ENCODE results near the gene FAM53B. TPM values are rescaled to one million over a fixed set of nuclear protein-coding genes. Genes with fewer than 3 reads are reported as not detected.

FAM53B gene
- total and polyA plus RNA-seq, 7 donors, result 9.6 to 36.6 (median 34.2) TPM

- no peaks in the 10 kb centered on the region for H3K36me3 ChIP-seq
- DNase-seq, result peak; percentile 48
- H3K4me3 ChIP-seq, result no peak overlapping the region
- WGBS, 2 donors, result 86 to 92% methylated on average over 7 of the region's 7 CpGs
- no peak overlapping the region for H3K27ac ChIP-seq
- no peaks in the 10 kb centered on the region for H3K27me3 ChIP-seq
- peaks cover 0 to 23% (median 20%) of the 10 kb centered on the region in 4 donors for H3K4me1 ChIP-seq
- intact Hi-C loops (cut with DNase I), result no loop called here
- no peaks in the 10 kb centered on the region for H3K9me3 ChIP-seq
- no peak for TF ChIP-seq POLR2A (IDR thresholded peaks at IDR 0.05)
- no peak for TF ChIP-seq POLR2AphosphoS5 (IDR thresholded peaks at IDR 0.05)
- no peak for TF ChIP-seq EP300 (IDR thresholded peaks at IDR 0.05)
- TF ChIP-seq, protein P1, sequence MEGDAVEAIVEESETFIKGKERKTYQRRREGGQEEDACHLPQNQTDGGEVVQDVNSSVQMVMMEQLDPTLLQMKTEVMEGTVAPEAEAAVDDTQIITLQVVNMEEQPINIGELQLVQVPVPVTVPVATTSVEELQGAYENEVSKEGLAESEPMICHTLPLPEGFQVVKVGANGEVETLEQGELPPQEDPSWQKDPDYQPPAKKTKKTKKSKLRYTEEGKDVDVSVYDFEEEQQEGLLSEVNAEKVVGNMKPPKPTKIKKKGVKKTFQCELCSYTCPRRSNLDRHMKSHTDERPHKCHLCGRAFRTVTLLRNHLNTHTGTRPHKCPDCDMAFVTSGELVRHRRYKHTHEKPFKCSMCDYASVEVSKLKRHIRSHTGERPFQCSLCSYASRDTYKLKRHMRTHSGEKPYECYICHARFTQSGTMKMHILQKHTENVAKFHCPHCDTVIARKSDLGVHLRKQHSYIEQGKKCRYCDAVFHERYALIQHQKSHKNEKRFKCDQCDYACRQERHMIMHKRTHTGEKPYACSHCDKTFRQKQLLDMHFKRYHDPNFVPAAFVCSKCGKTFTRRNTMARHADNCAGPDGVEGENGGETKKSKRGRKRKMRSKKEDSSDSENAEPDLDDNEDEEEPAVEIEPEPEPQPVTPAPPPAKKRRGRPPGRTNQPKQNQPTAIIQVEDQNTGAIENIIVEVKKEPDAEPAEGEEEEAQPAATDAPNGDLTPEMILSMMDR (IDR thresholded peaks at IDR 0.05), result no peak
These were observed 152.1 kb downstream of the FAM53B start for GRCh38 chr10:124592101-124592500.

GRCh38 chr10:124591123-124591495 is 153.1 kb downstream of the FAM53B start:
- WGBS, 2 donors, result 89 to 95% methylated on average over 5 of the region's 5 CpGs
- no peaks in the 10 kb centered on the region for H3K9me3 ChIP-seq
- H3K4me3 ChIP-seq, result no peak overlapping the region
- H3K36me3 ChIP-seq, result no peaks in the 10 kb centered on the region
- peaks cover 0 to 23% (median 20%) of the 10 kb centered on the region in 4 donors for H3K4me1 ChIP-seq
- intact Hi-C loops (cut with DNase I), result no loop called here
- TF ChIP-seq, protein P1 (IDR thresholded peaks at IDR 0.05), result no peak
- no peak overlapping the region for H3K27ac ChIP-seq
- peak; percentile 43 for DNase-seq
- no peaks in the 10 kb centered on the region for H3K27me3 ChIP-seq

DNA sequence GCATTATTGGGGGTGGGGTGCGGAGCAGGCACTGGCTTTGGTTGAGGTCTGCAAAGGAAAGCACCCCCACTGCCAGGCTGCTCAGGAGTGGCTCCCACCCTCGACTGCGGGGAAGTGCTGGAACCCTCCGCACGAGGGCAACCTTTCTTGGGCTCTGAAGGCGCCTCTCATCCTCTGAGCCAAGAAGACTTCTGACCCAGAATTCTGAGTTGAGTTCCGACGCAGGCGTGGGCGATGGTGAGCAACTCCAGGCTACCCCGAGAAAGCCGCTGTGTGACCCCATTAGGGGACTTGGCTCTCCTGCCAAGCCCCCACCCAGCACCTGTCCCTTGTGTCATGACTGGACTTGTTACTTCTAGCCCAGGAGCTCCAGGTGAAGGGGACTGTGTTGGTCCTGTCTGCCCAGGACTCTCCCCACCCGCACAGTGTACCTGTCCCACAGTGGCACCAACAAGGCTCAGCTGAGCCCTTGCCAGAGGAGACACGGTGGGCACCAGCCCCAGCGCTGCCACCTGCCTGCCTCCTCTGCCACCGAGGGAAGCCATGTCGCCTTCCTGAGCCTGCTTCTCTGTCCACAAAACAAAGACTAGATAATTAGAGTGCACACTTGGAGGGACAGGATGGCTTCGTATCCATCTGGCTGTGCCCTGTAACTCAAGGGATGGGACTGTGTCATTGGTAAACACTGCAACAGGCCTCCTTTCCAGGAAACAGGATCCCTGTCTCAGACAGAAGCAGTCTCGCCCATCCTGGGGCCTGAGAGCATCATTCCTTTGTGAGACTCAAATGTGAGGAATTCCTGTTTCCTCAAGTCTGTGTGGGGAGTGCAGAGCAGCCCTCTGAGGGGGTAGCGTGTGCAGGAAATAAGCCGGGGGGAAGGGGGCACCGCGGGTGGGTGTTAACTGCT is 153.7 kb downstream of the FAM53B start:
- H3K27me3 ChIP-seq, result no peaks in the 10 kb centered on the region
- H3K4me1 ChIP-seq, result peaks cover 0 to 23% (median 20%) of the 10 kb centered on the region in 4 donors
- no peak overlapping the region for H3K4me3 ChIP-seq
- DNase-seq, result peak; percentile 47
- TF ChIP-seq POLR2AphosphoS5 (IDR thresholded peaks at IDR 0.05), result no peak
- TF ChIP-seq, protein P1 (IDR thresholded peaks at IDR 0.05), result no peak
- intact Hi-C loops (cut with DNase I), result no loop called here
- H3K27ac ChIP-seq, result no peak overlapping the region
- 87 to 96% methylated on average over 23 of the region's 23 CpGs for WGBS, 2 donors
- H3K9me3 ChIP-seq, result no peaks in the 10 kb centered on the region
- H3K36me3 ChIP-seq, result no peaks in the 10 kb centered on the region

GRCh38 chr10:124589491-124590041 is 154.6 kb downstream of the FAM53B start:
- peaks cover 0 to 23% (median 20%) of the 10 kb centered on the region in 4 donors for H3K4me1 ChIP-seq
- no peak for DNase-seq
- intact Hi-C loops (cut with DNase I), result no loop called here
- no peak overlapping the region for H3K4me3 ChIP-seq
- H3K9me3 ChIP-seq, result no peaks in the 10 kb centered on the region
- H3K27ac ChIP-seq, result peak overlapping the region; percentile 17 to 71 (median 52)
- no peaks in the 10 kb centered on the region for H3K27me3 ChIP-seq
- no peaks in the 10 kb centered on the region for H3K36me3 ChIP-seq
- TF ChIP-seq, protein P1 (IDR thresholded peaks at IDR 0.05), result no peak
- WGBS, 2 donors, result 82 to 83% methylated on average over 24 of the region's 24 CpGs
